ENCODE results near the gene DLEU7.

DNA sequence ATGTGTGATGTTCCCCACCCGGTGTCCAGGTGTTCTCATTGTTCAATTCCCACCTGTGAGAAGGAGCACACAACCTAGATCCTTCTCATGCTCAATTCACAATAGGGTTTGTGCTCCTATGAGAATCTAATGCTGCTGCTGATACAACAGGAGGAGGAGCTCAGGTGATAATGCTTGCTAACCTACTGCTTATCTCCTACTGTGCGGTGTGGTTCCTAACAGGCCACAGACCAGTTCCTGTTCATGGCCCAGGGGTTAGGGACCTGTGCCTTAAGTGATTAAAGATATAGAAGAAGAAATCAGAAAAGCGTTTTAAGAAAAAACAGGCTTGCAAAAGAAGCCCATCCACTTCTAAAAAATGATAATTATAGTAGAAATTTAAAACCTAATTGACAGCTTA, 17.5 kb downstream of the DLEU7 start:
- TF ChIP-seq, protein P1, sequence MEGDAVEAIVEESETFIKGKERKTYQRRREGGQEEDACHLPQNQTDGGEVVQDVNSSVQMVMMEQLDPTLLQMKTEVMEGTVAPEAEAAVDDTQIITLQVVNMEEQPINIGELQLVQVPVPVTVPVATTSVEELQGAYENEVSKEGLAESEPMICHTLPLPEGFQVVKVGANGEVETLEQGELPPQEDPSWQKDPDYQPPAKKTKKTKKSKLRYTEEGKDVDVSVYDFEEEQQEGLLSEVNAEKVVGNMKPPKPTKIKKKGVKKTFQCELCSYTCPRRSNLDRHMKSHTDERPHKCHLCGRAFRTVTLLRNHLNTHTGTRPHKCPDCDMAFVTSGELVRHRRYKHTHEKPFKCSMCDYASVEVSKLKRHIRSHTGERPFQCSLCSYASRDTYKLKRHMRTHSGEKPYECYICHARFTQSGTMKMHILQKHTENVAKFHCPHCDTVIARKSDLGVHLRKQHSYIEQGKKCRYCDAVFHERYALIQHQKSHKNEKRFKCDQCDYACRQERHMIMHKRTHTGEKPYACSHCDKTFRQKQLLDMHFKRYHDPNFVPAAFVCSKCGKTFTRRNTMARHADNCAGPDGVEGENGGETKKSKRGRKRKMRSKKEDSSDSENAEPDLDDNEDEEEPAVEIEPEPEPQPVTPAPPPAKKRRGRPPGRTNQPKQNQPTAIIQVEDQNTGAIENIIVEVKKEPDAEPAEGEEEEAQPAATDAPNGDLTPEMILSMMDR (IDR thresholded peaks at IDR 0.05 in 4 of 5, conservative IDR thresholded peaks at IDR 0.05 in 1 of 5): no peak
- TF ChIP-seq POLR2A (IDR thresholded peaks at IDR 0.05): no peak
